ENCODE results near the gene GDPD5. TPM values are rescaled to one million over a fixed set of nuclear protein-coding genes. Genes with fewer than 3 reads are reported as not detected.
A peak's percentile ranks its signal among the peaks of the same experiment; 100 is the strongest.

GDPD5 gene
- total RNA-seq, 1 experiment from 2014 or later: 7.8 TPM

DNA sequence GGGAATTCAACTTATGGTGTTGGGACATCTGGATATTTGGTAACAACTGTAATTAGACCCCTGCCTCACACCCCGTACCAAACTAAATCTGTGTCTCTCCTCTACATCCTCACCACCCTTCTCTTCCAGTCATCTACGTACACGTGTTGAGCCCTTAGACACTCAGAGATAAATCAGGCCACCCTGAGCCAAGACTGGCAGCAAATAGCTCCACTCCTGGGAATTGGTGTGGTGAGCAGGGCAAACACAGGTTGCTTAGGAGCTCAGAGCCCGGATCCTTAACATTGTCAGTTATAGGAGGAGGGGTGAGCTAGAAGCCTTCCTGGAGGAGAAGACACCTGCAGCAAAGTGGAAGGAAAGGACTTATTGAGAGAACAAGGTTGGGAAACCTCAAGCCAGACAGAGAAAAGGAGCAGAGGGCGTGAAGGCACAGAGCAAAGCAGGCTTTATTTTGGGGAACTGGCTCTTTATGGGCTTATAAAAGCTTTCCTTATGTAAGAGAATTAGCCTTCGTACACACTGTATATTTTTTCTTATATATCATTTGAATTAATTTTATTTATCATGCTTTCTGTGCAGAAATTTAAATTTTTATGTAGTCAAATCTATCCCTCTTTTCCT lies 55.8 kb downstream of the GDPD5 start:
- no peak overlapping the region for H2BK5ac ChIP-seq (ENCODE audit: insufficient read length, low read length)
- no peak overlapping the region for H3K4me2 ChIP-seq (ENCODE audit: insufficient read depth, insufficient read length, low read length)
- no peak overlapping the region for H2AK5ac ChIP-seq (ENCODE audit: insufficient read length, low read length)
- H3K79me1 ChIP-seq (ENCODE audit: insufficient read depth, low read depth, low read length, poor library complexity, severe bottlenecking): no peaks in the 10 kb centered on the region
- DNase-seq: no peak
- no peak overlapping the region for H2BK12ac ChIP-seq (ENCODE audit: insufficient read length, low read depth, low read length)
- H4K91ac ChIP-seq (ENCODE audit: insufficient read length, low read depth, low read length): no peak overlapping the region
- H3K27ac Mint-ChIP-seq: peak overlapping the region in 1 of 3 experiments; percentile 14; a peak in 1 of 7 replicates
- no peaks in the 10 kb centered on the region for H3K79me2 ChIP-seq (ENCODE audit: insufficient read depth, low read length)
- H2BK120ac ChIP-seq (ENCODE audit: low read depth, low read length, poor library complexity, severe bottlenecking): no peak overlapping the region
- H3K9ac ChIP-seq (ENCODE audit: extremely low read depth, insufficient read length, low read length): no peak overlapping the region
- H3K27ac ChIP-seq (ENCODE audit: insufficient read length, low read depth, low read length): no peak overlapping the region
- no peaks in the 10 kb centered on the region; the same call in 1 of the 2 replicates for H3K27me3 Mint-ChIP-seq (ENCODE audit: low read depth)
- no peak overlapping the region for H2BK15ac ChIP-seq (ENCODE audit: low read depth, low read length)
- no peak overlapping the region for H3K4ac ChIP-seq (ENCODE audit: low read depth, low read length)
- H3K9me3 Mint-ChIP-seq: no peaks in the 10 kb centered on the region; a peak in 1 of 5 replicates
- peaks cover 29 to 45% of the 10 kb centered on the region in 2 experiments for H3K4me1 Mint-ChIP-seq
- no peaks in the 10 kb centered on the region for H3K4me1 ChIP-seq (ENCODE audit: insufficient read depth, low read length)
- TF ChIP-seq, protein P1, sequence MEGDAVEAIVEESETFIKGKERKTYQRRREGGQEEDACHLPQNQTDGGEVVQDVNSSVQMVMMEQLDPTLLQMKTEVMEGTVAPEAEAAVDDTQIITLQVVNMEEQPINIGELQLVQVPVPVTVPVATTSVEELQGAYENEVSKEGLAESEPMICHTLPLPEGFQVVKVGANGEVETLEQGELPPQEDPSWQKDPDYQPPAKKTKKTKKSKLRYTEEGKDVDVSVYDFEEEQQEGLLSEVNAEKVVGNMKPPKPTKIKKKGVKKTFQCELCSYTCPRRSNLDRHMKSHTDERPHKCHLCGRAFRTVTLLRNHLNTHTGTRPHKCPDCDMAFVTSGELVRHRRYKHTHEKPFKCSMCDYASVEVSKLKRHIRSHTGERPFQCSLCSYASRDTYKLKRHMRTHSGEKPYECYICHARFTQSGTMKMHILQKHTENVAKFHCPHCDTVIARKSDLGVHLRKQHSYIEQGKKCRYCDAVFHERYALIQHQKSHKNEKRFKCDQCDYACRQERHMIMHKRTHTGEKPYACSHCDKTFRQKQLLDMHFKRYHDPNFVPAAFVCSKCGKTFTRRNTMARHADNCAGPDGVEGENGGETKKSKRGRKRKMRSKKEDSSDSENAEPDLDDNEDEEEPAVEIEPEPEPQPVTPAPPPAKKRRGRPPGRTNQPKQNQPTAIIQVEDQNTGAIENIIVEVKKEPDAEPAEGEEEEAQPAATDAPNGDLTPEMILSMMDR (conservative IDR thresholded peaks at IDR 0.05): no peak
- no peak overlapping the region for H4K8ac ChIP-seq (replicated peaks; ENCODE audit: insufficient read length, low read depth, low read length)
- H2AFZ ChIP-seq (ENCODE audit: low read length): no peak overlapping the region
- H4K5ac ChIP-seq (ENCODE audit: insufficient read length, low read depth, low read length): no peak overlapping the region
- H3K18ac ChIP-seq (ENCODE audit: insufficient read length, low read depth, low read length): no peak overlapping the region
- no peak overlapping the region for H2BK20ac ChIP-seq (ENCODE audit: low read depth, low read length, poor library complexity, severe bottlenecking)
- H3K23me2 ChIP-seq (ENCODE audit: insufficient read length, low read depth, low read length, poor library complexity, severe bottlenecking): no peaks in the 10 kb centered on the region
- H3K9me3 ChIP-seq (ENCODE audit: control insufficient read depth, low read depth, low read length): no peaks in the 10 kb centered on the region
- WGBS (ENCODE audit: extremely low coverage, insufficient read length, low lambda C conversion rate): no CpG with 5 or more reads among the region's 6 CpGs
- no peak overlapping the region for H3K14ac ChIP-seq (ENCODE audit: insufficient read depth, low read length)
- H3K23ac ChIP-seq (ENCODE audit: insufficient read length, low read depth, low read length): no peak overlapping the region
- H3K56ac ChIP-seq (ENCODE audit: insufficient read length, low read depth, low read length): no peak overlapping the region
- no peaks in the 10 kb centered on the region for H3K27me3 ChIP-seq (ENCODE audit: insufficient read depth, low read length)
- no peaks in the 10 kb centered on the region for H4K20me1 ChIP-seq (ENCODE audit: control insufficient read depth, insufficient read depth, insufficient read length)
- H3K36me3 Mint-ChIP-seq (ENCODE audit: insufficient read depth in 1 of 3, low read depth in 3 of 3): no peaks in the 10 kb centered on the region
- no peak overlapping the region for H3K4me3 Mint-ChIP-seq
- H3T11ph ChIP-seq (ENCODE audit: low read length): no peak overlapping the region
